ENCODE measurements around the gene ZNF579.
"Not testable (repeated sequence)": the region's sequence is repeated elsewhere in the genome, so short reads cannot be mapped to it uniquely, and the experiment has no call there.

ZNF579 gene

DNA sequence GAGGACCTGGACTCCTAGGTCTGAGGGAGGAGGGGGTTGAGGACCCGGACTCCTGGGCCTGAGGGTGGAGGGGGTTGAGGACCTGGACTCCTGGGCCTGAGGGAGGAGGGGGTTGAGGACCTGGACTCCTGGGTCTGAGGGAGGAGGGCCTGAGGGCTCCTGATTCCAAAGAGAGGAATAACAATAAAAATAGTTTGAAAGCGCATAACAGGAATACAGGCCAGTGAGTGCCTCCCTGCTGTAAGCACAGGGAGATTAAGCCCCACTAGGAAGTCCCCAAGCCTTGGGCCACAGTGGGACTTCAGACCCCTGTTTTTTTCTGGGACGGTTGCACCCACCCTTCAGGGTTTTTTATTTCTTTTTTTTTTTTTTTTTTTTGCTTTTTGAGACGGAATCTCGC is 42.5 kb downstream of the ZNF579 start:
- DNase-seq = no peak

DNA sequence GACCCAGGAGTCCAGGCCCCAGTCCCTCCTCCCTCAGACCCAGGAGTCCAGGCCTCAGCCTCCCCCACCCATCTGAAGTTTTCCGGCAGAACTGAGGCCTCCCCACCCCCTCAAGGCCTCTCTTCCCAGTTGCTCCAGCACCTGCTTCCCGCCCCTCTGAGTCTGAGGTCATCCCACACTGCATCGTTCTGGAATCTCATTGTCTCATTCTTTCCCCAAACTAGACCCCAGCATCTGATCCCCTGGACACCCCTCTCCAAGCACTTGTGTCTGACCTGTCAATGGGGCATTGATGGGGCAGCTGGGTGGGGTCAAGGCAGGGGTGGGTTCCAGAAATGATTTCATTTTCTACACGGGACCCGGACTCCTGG is 42.9 kb downstream of the ZNF579 start:
- no peak for DNase-seq

DNA sequence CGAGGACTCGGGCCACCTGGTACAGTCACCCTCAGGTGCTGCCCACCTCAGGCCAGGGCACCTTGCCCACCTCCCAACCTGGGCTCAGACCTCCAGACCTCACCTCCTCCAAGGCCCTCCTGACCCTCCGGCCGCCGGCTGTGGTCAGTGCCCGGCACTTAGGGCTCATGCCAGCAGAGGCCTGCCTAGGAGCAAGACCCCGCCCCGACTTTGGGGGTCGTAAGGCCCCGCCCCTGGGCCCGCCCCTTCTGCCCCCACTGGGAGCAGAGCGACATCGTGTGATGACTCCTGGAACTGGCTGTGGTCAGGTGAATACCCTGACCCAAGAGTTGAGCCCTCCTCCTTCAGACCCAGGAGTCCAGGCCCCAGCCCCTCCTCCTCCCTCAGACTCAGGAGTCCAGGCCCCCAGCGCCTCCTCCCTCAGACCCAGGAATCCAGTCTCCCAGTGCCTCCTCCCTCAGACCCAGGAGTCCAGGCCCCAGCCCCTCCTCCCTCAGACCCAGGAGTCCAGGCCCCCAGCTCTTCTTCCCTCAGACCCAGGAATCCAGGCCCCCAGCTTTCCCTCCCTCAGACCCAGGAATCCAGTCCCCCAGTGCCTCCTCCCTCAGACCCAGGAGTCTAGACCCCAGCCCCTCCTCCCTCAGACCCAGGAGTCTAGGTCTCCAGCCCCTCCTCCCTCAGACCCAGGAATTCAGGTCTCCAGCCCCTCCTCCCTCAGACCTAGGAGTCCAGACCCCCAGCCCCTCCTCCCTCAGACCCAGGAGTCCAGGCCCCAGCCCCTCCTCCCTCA is 43.5 kb downstream of the ZNF579 start, which contains the start of gene SBK2:
Gene SBK2 (minus strand): TSS at position 183 of the 790 bp plus-strand sequence. CDS start 839 bp downstream, outside the sequence.
- DNase-seq = no peak

DNA sequence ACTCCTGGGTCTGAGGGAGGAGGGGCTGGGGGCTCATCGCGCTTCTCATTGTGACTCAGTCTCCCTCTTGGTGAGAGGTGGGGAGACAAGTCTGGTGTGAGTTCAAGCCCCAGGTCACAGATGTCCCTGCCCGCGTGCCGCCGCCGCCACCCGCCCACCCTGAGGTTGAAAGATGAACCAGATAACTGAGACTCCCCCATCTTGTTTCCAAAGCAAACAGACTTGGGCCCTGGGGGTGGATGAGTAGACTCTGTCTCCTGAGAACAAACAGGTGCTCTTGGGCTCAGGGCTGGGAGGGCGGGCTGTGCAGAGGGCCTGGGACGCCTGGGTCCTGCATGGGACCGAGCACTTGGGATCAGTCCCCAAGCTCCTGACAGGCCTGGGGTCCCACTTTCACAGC is 44.3 kb downstream of the ZNF579 start:
- no peak for DNase-seq

DNA sequence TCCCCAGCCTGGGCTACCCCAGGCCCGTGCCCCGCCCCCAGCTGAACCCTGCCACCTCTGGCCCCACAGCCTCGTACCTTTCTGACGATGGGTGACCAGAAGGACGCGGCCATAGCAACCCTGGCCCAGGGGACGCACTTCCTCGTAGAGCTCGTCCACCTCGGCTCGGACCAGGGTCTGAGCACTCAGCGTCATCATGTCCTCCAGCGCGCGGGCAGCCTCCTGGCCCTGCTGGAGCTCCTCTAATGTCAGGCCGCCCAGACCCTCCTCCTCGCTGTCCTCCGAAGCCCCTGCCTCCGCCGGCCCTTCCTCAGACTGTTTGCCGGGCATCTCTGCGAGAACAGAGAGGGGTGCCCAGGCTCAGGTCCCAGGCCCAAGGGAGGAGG is 44.7 kb downstream of the ZNF579 start:
- DNase-seq = no peak

DNA sequence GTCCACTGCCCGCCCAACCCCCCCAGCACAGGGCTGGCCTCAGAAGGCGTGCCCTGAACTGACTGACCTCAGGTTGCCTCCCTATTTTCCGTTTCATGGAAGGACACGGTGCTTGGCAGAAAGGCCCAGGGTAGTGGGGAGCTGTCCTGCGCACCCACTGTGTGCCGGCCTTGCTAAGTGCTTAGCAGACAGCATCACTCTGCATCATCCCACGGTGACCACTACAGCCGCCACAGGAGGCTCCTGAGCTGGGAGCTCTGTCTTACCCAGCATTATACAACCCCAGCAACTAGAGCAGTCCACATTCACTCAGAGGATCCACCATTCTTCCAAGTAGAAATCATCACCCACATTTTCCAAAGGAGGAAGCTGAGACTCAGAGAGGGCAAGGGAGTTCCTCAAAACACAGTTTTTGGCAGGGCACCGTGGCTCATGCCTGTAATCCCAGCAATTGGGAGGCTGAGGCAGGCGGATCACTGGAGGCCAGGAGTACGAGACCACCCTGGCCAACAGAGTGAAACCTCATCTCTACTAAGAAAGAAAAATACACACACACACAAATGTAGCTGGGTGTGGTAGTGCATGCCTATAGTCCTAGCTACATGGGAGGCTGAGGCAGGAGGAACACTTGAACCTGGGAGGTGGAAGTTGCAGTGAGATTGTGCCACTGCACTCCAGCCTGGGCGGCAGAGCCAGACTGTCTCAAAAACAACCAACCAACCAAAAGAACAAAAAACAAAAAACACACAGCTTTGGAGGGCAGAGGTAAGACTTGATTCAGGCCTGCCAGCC is 45.3 kb downstream of the ZNF579 start:
- no peak for DNase-seq

DNA sequence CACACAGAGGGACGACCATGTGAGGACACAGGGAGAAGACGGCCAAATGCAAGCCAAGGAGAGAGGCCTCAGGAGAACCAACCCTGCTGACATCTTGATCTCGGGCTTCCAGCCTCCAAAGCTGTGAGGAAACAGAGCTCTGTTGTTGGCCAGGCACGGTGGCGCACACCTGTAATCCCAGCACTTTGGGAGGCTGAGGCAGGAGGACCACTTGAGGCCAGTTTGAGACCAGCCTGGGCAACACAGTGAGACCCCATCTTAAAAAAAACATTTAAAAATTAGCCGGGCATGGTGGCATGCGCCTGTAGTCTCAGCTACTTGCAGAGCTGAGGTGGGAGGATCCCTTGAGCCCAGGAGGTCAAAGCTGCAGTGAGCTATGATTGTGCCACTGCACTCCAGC is 46.4 kb downstream of the ZNF579 start:
- not testable (repeated sequence) for DNase-seq

DNA sequence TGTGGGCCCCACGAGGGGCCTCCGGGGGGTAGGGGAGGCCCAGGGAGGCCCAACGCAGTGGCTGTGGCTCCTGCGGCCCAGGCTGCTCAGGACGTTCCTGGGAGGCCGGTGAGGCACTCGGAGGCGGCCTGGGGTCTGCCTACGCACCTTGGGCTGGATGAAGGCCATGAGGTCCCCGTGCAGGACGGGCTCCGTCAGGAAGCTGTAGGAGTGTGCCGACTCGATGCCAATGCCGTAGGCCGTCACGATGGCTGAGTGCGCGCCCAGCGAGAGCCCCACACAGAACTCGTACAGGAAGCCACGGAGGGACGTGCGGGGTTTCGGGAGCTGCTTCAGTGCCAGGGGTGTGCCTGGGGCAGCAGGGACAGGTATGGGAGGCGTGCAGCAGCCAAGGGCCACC is 49.7 kb downstream of the ZNF579 start:
- no peak for DNase-seq

DNA sequence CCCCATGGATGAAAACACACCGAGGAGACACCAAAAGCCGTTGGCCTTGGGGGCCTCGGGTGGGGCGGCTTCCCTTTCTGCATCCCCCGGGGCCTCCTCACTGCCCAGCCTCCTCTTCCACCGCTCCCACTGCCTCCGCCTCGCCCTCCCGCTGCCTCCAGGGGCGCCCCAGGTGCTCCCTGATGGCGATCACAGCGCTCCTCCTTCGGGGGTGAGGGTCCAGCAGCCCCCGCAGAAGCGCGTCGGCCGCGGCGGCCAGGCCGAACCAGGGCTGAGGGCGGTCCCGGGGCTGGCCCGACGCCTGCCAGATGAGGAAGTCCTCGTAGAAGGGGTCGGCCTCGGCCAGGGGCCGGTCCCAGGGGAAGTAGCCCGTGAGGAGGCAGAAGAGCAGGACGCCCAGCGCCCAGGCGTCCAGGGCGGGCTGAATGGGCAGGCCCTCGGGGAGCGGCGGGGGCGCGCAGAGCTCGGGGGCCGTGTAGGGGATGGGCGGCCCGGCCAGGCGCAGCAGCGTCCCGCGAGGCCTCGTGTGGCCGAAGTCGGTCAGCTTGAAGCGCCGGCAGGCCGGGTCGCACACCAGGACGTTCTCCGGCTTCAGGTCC is 50.9 kb downstream of the ZNF579 start:
- no peak for DNase-seq

DNA sequence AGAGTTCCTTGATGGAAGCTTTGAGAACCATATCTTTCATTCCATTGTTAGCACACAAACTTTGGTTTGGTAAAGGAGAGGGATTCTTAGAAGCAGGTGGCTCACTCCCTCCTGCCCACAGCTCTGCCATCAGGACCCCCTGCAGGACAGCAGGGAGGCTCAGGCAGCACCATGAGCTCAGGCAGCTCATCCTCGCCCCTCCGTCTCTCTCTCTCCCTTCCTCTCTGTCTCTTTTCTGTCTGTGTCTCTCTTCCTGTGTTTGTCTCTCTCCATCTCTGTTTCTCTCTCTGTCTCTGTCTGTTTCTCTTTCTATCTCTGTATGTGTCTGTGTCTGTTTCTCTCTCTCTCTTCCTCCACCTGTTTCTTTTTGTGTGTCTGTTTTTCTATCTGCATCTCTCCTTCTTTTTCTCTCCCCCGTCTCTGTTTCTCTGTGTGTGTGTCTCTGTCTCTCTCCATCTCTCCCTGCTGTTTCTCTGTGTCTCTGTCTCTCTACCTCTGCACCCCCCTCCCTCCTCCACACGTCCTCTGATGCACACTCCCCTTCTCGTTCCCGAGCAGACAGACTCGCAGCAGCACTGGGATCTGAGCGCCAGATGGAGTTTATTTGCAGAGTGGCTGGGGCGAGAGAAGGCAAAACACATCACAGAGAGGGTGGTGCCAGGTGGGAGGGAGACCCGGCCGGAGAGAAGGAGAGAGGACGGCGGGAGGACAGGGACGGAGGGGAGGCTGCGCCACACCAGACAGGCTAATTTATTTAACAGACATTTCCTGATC is 52.4 kb downstream of the ZNF579 start:
- peak; percentile 94 for DNase-seq

DNA sequence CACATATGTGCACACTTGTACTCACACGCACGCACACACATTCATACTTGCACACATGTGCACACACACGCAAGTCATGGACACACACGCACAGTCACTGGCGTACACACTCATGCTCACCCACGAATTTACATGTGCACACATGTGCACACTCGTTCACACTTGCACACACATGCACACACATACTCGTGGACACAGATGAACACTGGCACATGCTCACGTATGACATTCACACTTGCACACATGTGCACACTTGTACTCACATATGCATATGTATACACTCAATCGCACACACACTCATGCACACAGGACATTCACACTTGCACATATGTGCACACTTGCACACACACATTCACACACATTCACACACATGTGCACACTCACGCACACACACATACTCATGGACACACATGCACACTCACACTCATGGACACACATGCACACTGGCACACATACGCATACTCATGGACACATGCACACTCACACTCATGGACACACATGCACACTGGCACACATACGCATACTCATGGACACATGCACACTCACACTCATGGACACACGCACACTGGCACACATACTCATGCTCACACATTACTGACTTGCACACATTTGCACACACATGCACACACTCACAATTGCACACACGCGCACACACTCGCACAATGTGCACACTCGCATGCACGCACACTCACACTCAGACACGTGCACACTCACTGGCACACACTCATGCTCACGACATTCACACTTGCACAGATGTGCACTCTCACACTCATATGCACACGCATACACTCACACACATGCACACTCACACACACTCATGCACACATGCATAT is 53.2 kb downstream of the ZNF579 start:
- no peak for DNase-seq

All from DMS 273 treated with DMSO at 0.1 percent for 48 hours (cell line).